ENCODE measurements around the gene ATXN10.
"Not testable (repeated sequence)": the region's sequence is repeated elsewhere in the genome, so short reads cannot be mapped to it uniquely, and the experiment has no call there.

Gene ATXN10

GRCh38 chr22:45671783-45672563, at the start of gene ATXN10:
Gene ATXN10 (plus strand): TSS chr22:45671834. CDS start chr22:45672064, 230 bp downstream.
- DNase-seq: peak in 54 of 56 donors; percentile 28 to 89 (median 76)

- DNase-seq: no peak
Measured at GRCh38 chr22:45621836-45622600, 49.6 kb upstream of the ATXN10 start.

GRCh38 chr22:45623464-45624145, 48.0 kb upstream of the ATXN10 start:
- DNase-seq: not testable (repeated sequence)

GRCh38 chr22:45626198-45626651, 45.4 kb upstream of the ATXN10 start:
- DNase-seq: no peak

GRCh38 chr22:45627489-45628233, 44.0 kb upstream of the ATXN10 start:
- no peak for DNase-seq

- DNase-seq: no peak
Measured at GRCh38 chr22:45628515-45628914, 43.1 kb upstream of the ATXN10 start.

- no peak for DNase-seq
Measured at GRCh38 chr22:45629469-45630089, 42.1 kb upstream of the ATXN10 start.

GRCh38 chr22:45630436-45630835, 41.2 kb upstream of the ATXN10 start:
- DNase-seq: no peak

- DNase-seq: peak in 23 of 56 donors; percentile 4 to 56 (median 19)
Measured at GRCh38 chr22:45631140-45631840, 40.3 kb upstream of the ATXN10 start.

GRCh38 chr22:45631841-45632238, 39.8 kb upstream of the ATXN10 start:
- no peak for DNase-seq

- DNase-seq: no peak
Measured at GRCh38 chr22:45632791-45633515, 38.7 kb upstream of the ATXN10 start.

GRCh38 chr22:45636683-45637082, 35.0 kb upstream of the ATXN10 start:
- DNase-seq: no peak

- no peak for DNase-seq
Measured at GRCh38 chr22:45638197-45638596, 33.4 kb upstream of the ATXN10 start.

GRCh38 chr22:45638834-45639746, 32.5 kb upstream of the ATXN10 start:
- DNase-seq: no peak

GRCh38 chr22:45639747-45640102, 31.9 kb upstream of the ATXN10 start:
- DNase-seq: no peak

- DNase-seq: no peak
Measured at GRCh38 chr22:45640291-45640940, 31.2 kb upstream of the ATXN10 start.

- no peak for DNase-seq
Measured at GRCh38 chr22:45640941-45641621, 30.6 kb upstream of the ATXN10 start.

Measured in amygdala (tissue), 56 donors.